Stromal cell of bone marrow (primary cell): ENCODE data around the gene DOCK4.

ENCODE experiments used
- DNase-seq: peaks from one replicate; pipeline ENCODE4 v3.0.0-alpha.2; 2012; ENCODE audit warnings: low read depth

The DOCK4 gene

DNA sequence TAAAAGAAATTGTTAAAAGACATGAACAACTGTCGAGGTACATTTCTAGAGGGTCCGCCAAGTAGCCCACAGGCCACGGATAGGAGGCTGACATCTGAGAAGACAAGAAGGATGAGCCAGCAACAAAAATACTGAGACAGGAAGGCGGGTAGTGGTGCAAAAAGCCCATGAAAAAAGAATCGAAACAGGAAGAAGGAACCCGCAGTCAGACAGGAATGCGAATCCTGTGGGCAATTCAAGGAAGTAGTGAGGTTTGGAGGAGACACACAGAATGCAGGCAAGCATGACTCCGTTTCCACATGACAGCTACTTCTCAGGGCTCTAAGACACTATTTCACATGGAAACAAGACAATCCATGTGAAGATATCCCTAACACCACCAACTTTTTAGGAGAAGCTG lies 125.2 kb downstream of the DOCK4 start:
- DNase-seq, result peak; percentile 58

DNA sequence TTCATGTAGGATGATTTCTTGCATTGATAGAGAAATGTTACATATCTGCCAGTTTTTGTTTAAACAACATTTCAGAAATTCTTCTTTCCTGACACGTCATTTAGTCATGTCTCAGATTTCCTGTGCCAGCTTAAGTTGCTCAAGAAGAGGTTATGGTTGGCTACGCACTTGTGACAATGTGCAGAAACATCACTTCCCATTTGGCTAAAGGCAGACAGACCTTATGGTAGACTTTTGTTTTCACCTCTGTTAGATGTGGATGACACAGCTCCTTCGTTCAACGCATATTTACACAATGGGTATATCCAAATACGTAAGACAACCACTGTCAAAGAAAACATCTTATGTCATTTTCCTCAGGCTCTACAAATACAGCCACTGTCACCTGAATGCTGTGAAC lies 125.8 kb downstream of the DOCK4 start:
- DNase-seq, result peak; percentile 82

GRCh38 chr7:112079673-112080072 lies 126.5 kb downstream of the DOCK4 start:
- DNase-seq, result no peak

- no peak for DNase-seq
These were observed 127.1 kb downstream of the DOCK4 start for GRCh38 chr7:112079122-112079521.

- DNase-seq, result no peak
These were observed 129.9 kb downstream of the DOCK4 start for GRCh38 chr7:112076324-112076723.

DNA sequence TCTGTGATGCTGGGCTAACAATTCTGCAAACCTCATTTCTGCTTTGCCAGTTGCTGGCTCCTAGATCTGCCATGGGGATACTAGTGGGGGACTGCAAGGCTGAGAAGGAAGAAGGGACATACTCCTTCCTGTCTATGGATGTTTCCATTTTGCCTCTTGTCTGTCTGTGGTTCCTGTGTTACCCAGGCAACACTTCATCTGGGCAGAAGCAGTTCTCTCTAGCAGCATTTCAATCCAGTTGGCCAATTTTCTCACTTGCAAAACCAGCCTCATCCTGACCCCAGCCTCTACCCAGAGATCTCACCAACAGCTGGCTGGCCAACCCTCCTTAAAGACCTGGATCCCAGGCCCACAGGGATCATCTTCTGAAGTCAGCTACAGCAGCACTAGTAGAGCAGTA lies 131.7 kb downstream of the DOCK4 start:
- DNase-seq, result no peak

GRCh38 chr7:112073530-112073929 lies 132.7 kb downstream of the DOCK4 start:
- DNase-seq, result no peak

GRCh38 chr7:112072541-112073245 lies 133.5 kb downstream of the DOCK4 start:
- DNase-seq, result no peak

GRCh38 chr7:112071856-112072255 lies 134.3 kb downstream of the DOCK4 start:
- no peak for DNase-seq

DNA sequence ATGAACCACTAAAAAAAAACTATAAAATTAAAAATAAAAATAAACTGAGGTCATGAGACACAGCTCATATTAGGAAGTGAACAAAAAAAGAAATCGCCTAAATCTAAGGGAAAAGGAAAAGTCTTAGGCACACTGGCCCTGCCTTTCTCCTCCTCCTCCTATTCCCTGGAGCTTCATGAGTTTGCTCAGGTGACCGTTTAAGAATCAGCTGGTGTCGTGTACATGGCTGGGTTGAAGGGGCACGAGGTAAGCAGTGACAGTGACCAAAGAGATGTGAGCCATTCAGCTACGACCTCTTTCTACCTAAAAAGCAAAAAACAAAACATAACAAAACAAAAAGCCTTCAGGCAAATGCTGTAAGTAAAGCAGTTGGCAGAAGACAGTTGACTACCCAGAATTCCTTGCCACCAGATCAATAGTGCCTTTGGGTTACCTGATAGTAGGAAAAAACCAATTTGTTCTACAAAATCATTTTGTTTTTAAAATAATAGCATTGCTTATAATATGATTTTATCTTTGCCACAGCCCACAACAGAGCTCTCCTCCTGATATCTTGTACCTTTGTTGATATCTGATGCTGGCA lies 135.4 kb downstream of the DOCK4 start:
- DNase-seq, result no peak

DNA sequence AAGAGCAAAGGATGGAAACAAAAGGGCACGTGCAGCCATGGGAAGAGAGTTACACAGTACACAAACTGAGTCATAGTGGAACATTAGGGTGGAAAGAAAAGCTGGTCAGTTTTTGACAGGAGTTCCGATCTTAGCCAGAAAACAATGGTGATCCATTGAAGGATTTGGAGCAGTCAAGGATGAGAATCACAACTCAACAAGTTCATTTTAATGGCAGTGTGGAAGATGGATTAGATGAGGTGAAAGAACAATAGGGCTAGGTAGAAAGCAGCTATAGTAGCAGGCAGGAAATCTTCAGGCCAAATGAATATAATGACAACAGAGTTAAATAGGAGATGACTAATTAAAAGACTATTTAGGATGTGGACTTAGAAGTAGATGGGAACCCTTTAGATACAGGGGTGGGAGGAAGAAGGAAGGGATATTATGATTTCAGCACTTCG lies 136.3 kb downstream of the DOCK4 start:
- DNase-seq, result no peak

GRCh38 chr7:112068967-112069366 lies 137.2 kb downstream of the DOCK4 start:
- no peak for DNase-seq

- no peak for DNase-seq
These were observed 138.3 kb downstream of the DOCK4 start for GRCh38 chr7:112067632-112068540.

DNA sequence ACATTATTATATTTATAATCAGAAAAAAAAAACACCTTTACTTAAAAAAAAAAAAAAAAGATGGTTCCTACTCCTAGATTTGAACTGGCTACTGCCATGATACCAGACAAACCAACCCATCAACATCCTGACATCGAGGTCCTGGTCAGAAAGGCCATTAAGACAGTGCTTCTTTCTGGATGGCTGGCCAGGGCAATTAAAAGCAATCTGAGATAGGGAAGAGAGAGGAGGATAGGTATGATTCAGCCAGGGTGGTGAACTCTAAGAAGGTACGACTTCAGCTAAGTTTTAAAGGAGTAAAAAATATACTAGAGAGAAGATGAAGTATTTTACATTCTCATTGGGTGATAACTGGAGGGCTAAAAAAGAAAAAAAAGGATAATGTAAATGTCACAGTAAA lies 139.0 kb downstream of the DOCK4 start:
- DNase-seq, result no peak

DNA sequence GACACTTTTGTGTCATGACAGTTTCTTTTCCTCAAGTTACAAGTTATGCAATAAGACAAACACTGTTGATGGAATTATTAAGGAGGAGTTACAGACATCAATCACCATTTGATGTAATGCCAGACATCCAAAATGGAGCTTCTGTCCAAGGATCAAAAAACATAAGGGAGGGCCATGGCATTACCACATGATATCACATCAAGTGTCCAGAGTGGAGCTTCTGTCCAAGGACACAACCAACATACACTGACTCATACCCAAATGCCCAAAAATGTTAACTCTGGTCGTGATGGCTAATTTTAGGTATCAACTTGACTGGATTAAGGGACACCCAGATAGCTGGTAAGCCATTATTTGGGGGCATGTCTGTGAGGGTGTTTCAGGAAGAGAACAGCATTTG lies 140.4 kb downstream of the DOCK4 start:
- DNase-seq, result no peak

- DNase-seq, result no peak
These were observed 141.4 kb downstream of the DOCK4 start for GRCh38 chr7:112064627-112065385.

DNA sequence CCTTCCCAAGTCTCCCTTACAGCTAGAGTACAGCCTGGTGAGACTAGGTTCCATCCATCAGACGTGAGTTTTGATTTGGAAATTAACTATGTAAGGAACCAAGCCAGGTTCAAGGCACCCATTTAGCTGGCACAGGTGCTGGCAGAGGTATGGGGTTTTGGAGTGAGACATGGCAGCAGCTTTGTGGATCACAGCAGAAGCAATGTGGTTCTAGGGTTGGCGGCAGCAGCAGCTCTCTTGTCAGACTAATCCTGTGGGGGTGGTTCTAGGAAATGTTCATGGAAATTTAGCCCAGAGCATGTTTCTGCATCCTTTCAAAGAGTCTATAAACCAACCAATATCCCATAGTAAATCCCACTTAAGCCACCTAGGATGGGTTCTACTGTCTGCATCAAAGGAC lies 142.2 kb downstream of the DOCK4 start:
- no peak for DNase-seq

GRCh38 chr7:112061051-112061450 lies 145.1 kb downstream of the DOCK4 start:
- no peak for DNase-seq

DNA sequence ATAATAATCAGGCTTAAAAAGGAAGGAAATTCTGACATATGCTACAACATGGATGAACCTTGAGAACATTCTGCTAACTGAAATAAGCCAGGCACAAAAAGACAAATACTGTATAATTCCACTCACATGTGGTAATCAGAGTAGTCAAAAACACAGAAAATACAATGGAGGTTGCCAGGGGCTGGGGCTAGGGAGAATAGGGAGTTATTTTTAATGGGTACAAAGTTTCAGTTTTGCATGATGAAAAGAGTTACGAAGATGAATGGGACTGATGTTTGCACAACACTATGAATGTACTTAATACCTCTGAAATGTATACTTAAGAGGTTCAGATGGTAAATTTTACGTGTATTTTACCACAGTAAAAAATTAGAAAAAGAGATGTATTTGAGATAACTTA lies 145.6 kb downstream of the DOCK4 start:
- no peak for DNase-seq

DNA sequence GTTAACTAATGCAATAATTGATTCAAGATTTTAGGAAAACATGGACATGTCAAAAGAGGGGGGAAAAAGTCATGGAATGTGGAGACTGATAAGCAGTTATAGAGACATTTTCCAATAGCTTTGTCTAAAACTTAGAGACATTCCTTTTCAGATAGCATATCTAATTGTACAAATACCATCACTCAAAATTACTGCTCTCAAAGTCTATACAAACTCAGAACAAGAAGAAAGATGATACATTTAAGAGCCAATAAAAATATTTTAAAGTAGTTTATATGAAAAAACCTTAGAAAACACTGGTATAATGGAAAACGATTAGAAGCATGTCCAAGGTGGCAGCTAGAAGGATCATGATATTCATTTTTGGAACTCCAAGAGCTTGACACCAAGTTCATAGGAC lies 146.5 kb downstream of the DOCK4 start:
- no peak for DNase-seq

DNA sequence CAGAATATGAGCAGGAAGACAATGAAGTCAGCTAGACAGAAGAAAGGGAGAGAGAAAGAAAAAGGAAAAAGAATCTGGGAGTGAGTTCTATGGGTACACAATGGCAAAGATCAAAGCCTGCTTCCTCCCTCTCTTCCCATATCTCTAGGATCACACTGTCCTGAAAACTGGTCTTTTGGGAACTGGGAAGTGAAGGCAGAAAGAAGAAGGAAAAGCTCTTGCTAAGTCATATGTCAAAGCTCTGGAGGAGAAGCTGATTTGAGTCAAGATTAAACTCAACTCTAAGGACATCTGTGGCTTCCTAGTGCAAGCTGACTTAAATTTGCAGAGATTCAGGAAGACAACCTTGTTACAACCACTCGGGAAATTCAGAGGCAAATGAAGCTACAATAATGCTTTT lies 147.5 kb downstream of the DOCK4 start:
- no peak for DNase-seq

GRCh38 chr7:112056409-112056808 lies 149.8 kb downstream of the DOCK4 start:
- no peak for DNase-seq
